HG03025 (cell line): ENCODE results near the gene ALK.

Experiments
- ATAC-seq: cut with Tn5 transposase; IDR thresholded peaks from one replicate; pipeline ENCODE4 v1.9.1; 2021; ENCODE audit warnings: mild to moderate bottlenecking, moderate library complexity; ENCODE audit not compliant: unreplicated experiment, low FRiP score

The ALK gene

DNA sequence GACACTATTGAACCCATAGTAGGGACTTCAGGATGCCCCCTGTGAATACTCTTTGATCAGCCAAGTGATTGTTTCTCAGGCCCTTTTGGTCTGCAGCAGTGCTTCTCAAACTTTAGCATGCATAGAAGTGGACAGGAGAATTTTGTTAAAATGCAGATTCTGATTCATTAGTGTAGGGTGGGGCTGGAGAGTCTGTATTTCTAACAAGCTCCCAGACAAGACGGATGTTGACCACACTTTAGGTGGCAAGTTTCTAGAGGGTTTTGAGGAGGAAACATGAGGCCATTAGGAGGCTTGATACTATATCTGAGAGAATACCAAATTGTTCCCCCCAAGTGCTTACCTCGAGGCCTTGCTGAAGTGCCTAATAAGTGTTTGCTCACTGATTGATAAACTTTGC, 488.3 kb downstream of the ALK start:
- no peak for ATAC-seq

- no peak for ATAC-seq
Measured at GRCh38 chr2:29431485-29431884, 489.9 kb downstream of the ALK start.

- no peak for ATAC-seq
Measured at GRCh38 chr2:29430382-29431112, 490.8 kb downstream of the ALK start.

GRCh38 chr2:29426354-29426753, 495.0 kb downstream of the ALK start:
- ATAC-seq = no peak

GRCh38 chr2:29425866-29426265, 495.5 kb downstream of the ALK start:
- ATAC-seq = no peak

- no peak for ATAC-seq
Measured at GRCh38 chr2:29423061-29423666, 498.2 kb downstream of the ALK start.

DNA sequence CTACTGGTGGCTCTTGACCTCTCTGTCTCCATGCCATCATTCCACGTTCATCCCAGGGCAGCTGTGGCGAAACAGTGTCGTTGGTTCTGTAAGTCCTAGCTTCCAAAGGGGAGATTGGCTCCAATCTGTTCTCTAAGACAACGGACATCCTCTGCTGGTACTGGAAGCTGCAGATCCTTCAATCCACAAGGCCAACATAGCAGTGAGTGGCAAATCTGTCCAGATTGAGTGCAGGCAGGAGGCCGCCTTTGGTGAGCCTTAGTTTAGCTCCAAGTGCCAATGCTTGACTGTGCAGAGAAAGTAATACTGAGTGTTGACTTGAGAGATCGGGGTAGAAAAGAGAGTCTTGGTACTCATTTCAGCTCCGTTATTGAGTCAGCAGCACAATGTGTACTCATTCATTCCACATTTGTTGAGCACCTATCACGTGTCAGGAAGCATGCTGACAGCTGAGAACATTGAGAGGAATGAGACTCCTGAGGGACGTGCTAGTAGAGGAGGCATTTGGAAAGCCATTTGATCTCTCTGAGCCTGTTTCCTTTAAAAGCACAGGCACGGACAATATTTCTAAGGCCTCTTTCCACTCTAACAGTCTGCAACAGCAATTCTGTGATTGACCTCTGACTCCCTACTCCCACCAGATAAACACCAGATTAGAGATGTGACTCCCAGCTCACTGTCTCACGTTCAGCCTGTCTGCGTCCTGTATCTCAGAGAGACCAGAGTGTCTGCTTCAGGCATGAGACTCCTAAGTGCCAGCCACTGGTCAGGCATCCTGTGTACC, 500.2 kb downstream of the ALK start:
- ATAC-seq = no peak

GRCh38 chr2:29420464-29420863, 500.9 kb downstream of the ALK start:
- ATAC-seq = no peak

GRCh38 chr2:29417630-29418029, 503.8 kb downstream of the ALK start:
- ATAC-seq = no peak

- no peak for ATAC-seq
Measured at GRCh38 chr2:29412197-29412925, 509.0 kb downstream of the ALK start.

- ATAC-seq = no peak
Measured at GRCh38 chr2:29405707-29406106, 515.7 kb downstream of the ALK start.

DNA sequence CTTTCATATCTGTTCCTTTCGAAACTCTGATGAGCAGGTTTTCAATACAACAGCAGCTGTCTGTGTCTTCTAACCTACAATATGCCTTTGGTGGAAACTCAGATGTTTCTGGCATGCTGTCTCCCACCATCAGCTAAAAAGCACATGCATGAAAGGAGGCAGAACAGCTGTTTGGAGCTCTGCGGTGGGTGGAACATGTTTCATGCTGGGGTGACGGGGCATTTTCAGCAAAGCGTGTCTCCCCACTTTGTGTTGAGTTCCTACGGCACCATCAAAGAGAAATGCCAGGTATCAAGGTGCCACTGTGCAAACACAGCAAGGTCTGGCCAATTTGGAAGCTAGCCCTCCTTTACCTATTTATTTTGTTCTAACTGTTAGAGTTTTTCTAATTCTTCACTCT, 516.1 kb downstream of the ALK start:
- no peak for ATAC-seq

GRCh38 chr2:29401994-29402393, 519.4 kb downstream of the ALK start:
- no peak for ATAC-seq

DNA sequence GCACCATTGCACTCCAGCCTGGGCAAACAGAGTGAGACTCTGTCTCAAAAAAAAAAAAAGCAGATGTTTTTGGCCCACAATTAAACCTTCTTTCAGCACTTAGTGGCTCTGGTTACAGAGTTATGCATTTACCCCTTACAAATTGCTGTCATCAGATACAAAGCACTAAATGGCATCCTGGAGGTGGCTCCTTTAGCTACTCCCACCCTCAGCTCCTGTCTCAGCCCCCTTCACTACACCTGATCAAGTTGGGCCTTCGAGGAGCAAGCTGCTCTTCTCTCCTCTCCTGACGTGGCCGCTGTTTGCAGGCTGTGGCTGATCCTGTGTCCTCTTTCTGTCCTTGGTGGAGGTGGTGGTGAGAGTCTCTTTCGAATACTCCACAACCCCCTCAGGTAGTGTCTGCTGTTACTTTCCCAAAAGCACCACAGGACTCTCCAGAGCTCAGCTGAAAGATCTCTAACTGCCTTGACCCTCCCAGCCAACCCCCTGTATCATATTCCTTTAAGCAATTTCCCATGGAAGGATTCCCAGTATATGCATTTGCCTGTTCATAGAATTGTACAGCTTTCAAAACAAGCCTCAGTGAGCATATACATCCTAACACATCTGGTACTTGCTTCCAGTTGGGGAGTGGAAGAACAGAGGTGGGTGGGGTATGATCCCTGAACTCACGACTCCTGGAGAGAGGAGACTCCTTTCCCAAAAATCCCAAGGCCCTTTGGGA, 520.3 kb downstream of the ALK start:
- no peak for ATAC-seq

DNA sequence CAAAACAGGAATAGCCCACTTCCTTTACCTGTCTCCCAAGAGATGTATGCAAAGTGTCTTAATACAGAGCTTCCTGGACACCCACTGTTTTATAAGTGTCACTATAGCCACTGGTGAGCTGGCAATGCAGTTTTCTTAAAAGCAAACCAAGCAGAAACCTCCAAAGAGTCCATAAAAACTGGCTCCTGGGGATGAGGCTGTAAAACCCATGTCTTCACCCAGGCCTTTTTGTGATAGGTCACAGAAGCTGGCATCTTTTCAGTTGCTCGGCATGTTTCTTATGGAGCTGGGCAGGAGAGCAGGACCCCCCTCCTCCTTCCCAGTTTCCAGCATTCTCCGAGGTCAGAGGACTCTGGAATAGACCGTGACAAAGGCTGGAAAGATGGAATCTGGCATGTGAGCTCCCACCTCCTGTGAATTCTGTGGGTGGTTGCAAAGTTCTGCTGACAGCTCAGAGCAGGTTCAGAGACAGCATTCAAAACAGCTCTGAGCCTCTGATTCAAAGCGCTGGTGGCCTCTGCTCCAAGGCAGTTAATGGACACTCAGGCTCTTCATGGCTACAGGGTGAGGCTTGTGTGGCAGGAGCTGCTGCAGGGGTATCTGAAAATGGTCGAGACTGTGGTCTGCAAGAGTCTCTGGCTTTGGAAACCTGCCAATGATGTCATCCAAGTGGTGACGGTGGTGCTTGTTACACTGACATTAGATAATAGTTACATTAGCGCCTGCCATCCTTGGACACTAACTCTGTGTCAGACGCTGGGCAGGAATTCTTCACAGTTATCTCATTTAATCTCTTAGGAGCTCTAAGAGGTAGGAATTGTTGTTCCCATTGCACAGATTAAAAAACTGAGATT, 522.8 kb downstream of the ALK start:
- no peak for ATAC-seq

DNA sequence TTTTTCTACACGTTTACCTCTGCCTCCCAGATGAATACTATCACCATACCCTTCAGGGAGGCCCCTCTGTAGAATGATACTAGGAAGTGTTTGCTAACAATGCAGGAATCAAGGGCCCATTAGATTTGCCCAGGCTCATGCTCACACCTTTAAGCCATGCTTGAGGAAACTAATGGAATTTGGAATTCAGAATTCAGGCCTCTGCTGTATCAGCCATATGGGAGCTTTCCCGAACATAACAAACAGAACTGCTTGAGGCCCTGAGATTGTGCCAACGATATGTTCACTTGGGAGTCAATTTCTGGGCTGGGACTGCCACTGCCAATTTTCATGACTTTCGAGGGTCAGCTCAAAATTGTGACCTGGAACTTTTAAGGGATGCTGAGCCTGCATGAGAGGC, 523.7 kb downstream of the ALK start:
- ATAC-seq = no peak

DNA sequence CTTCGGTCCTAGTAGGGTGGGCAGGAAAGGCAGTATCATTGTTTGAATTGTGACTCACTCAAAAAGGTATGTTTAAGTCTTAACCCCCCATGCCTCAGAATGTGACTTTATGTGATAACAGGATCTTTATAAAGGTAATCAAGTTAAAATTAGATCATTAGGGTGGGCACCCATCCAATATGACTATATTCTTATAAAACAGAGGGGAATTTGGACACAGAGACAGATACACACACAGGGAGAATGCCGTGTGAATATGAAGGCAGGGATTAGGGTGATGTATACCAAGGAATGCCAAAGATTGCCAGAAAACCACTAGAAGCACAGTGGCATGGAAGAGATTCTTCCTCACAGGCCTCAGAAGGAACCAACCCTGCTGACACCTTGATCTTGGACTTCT, 524.3 kb downstream of the ALK start:
- ATAC-seq = no peak

DNA sequence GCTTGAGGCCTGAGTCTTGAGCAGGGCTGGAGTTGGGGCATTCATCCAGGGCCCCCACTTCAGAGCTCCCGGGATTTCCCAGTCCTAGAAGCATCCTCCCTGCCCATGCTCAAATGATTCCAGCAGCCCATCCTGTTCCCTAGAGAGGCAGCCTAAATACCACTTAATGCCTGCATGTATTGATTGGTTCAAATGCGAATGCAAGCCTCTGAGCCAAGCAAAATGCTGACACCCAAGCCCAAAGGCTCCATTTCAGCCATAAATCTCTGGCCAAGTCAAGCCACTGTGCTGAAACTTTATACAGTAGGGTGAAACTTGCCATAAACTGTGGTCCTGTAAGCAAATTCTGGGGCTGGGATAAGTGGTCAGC, 526.4 kb downstream of the ALK start:
- ATAC-seq = no peak

DNA sequence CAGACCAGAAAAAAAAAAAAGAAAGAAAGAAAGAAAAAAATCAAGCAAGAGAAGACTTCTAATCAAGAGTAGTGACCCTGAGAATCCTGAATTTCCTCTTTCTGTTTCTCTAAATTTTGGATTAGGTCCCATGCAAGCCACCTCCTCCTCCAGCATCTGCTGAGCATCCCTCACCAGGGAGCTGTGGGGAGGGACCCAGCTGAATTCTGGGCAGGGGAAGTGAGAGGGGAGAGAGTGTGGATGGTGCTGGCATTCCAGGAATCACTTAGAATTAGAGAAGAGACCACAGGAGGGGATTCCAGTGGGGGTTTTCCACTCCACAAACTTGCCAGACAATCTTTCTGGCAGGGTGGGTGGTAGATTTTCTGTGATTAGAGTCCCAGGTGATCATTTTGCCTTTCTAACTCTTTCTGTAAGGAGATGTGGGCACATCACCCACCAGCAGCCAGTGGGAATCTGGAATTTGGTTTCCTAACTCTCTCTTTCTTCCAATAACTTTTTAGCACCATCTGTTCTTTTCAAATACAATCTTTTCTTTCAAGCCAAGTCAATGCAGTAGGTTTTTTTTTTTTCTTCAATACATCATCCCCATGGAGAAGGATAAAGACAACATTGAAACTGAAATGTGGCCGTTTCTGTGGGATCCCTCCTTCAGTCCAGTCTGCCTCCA, 526.9 kb downstream of the ALK start:
- ATAC-seq = no peak
